ENCODE data around the gene OLIG1. TPM values are rescaled to one million over a fixed set of nuclear protein-coding genes. Genes with fewer than 3 reads are reported as not detected.

OLIG1 gene
- total RNA-seq, 1 experiment from 2014 or later = not detected

DNA sequence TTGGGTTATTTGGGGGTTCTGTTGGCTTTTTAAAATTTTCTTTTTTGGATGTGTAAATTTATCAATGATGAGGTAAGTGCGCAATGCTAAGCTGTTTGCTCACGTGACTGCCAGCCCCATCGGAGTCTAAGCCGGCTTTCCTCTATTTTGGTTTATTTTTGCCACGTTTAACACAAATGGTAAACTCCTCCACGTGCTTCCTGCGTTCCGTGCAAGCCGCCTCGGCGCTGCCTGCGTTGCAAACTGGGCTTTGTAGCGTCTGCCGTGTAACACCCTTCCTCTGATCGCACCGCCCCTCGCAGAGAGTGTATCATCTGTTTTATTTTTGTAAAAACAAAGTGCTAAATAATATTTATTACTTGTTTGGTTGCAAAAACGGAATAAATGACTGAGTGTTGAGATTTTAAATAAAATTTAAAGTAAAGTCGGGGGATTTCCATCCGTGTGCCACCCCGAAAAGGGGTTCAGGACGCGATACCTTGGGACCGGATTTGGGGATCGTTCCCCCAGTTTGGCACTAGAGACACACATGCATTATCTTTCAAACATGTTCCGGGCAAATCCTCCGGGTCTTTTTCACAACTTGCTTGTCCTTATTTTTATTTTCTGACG, 41.1 kb upstream of the OLIG1 start:
- H3K4me1 ChIP-seq (ENCODE audit: insufficient read depth, low read length) = no peaks in the 10 kb centered on the region
- H3K9ac ChIP-seq (ENCODE audit: low read length) = no peak overlapping the region
- no peaks in the 10 kb centered on the region for H4K20me1 ChIP-seq (ENCODE audit: low read length)
- no peaks in the 10 kb centered on the region for H3K36me3 ChIP-seq (ENCODE audit: low read depth, low read length)
- no peak overlapping the region for H2AFZ ChIP-seq (ENCODE audit: low read length)
- no peaks in the 10 kb centered on the region for H3K9me3 ChIP-seq (ENCODE audit: low read length)
- no peak overlapping the region for H3K27ac ChIP-seq (ENCODE audit: low read length)
- no peak overlapping the region for H3K4me3 ChIP-seq (ENCODE audit: low read length)
- H3K27me3 ChIP-seq (ENCODE audit: low read length) = peaks cover 71% of the 10 kb centered on the region
- POLR2A ChIA-PET (ENCODE audit: unreplicated experiment) = no interaction called here
- no peak for DNase-seq
- CTCF ChIA-PET = no interaction called here
- no peak overlapping the region for H3K4me2 ChIP-seq (ENCODE audit: low read length)
- no peak for ATAC-seq
- H3F3A ChIP-seq (ENCODE audit: low read length, unreplicated experiment) = no peaks in the 10 kb centered on the region
- H3K79me2 ChIP-seq (ENCODE audit: low read length) = no peaks in the 10 kb centered on the region
- intact Hi-C loops (cut with micrococcal nuclease) = no loop called here
- BruUV-seq (replicated peaks) = no TSS peak
- H3K9me2 ChIP-seq (replicated peaks; ENCODE audit: low read length) = no peaks in the 10 kb centered on the region
- TF ChIP-seq, protein P1, sequence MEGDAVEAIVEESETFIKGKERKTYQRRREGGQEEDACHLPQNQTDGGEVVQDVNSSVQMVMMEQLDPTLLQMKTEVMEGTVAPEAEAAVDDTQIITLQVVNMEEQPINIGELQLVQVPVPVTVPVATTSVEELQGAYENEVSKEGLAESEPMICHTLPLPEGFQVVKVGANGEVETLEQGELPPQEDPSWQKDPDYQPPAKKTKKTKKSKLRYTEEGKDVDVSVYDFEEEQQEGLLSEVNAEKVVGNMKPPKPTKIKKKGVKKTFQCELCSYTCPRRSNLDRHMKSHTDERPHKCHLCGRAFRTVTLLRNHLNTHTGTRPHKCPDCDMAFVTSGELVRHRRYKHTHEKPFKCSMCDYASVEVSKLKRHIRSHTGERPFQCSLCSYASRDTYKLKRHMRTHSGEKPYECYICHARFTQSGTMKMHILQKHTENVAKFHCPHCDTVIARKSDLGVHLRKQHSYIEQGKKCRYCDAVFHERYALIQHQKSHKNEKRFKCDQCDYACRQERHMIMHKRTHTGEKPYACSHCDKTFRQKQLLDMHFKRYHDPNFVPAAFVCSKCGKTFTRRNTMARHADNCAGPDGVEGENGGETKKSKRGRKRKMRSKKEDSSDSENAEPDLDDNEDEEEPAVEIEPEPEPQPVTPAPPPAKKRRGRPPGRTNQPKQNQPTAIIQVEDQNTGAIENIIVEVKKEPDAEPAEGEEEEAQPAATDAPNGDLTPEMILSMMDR (conservative IDR thresholded peaks at IDR 0.05; ENCODE audit: low read depth, low read length) = no peak
- TF ChIP-seq EZH2phosphoT487 (IDR thresholded peaks at IDR 0.05; ENCODE audit: borderline replicate concordance, low read length) = no peak

DNA sequence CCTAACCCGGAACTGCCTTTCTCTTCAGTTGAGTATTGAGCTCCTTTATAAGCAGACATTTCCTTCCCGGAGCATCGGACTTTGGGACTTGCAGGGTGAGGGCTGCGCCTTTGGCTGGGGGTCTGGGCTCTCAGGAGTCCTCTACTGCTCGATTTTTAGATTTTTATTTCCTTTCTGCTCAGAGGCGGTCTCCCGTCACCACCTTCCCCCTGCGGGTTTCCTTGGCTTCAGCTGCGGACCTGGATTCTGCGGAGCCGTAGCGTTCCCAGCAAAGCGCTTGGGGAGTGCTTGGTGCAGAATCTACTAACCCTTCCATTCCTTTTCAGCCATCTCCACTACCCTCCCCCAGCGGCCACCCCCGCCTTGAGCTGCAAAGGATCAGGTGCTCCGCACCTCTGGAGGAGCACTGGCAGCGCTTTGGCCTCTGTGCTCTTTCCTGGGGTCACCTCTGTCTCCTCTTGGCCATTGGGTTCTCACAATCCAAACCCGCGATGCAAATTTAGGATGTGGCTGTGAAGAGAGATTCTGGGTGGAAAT, 40.5 kb upstream of the OLIG1 start:
- no peak overlapping the region for H2AFZ ChIP-seq (ENCODE audit: low read length)
- intact Hi-C loops (cut with micrococcal nuclease) = no loop called here
- no peaks in the 10 kb centered on the region for H3K4me1 ChIP-seq (ENCODE audit: insufficient read depth, low read length)
- no peaks in the 10 kb centered on the region for H3K9me2 ChIP-seq (replicated peaks; ENCODE audit: low read length)
- CTCF ChIA-PET = no interaction called here
- DNase-seq = no peak
- no peaks in the 10 kb centered on the region for H3K36me3 ChIP-seq (ENCODE audit: low read depth, low read length)
- no peak overlapping the region for H3K4me3 ChIP-seq (ENCODE audit: low read length)
- TF ChIP-seq EZH2 (IDR thresholded peaks at IDR 0.05; ENCODE audit: low read length, unreplicated experiment) (no peak), EZH2phosphoT487 (IDR thresholded peaks at IDR 0.05; ENCODE audit: borderline replicate concordance, low read length) (no peak)
- TF ChIP-seq, protein P1 (conservative IDR thresholded peaks at IDR 0.05; ENCODE audit: low read depth, low read length) = no peak
- no TSS peak for BruUV-seq (replicated peaks)
- no peaks in the 10 kb centered on the region for H4K20me1 ChIP-seq (ENCODE audit: low read length)
- peaks cover 66% of the 10 kb centered on the region for H3K27me3 ChIP-seq (ENCODE audit: low read length)
- H3K27ac ChIP-seq (ENCODE audit: low read length) = no peak overlapping the region
- ATAC-seq = no peak
- no peaks in the 10 kb centered on the region for H3K9me3 ChIP-seq (ENCODE audit: low read length)
- H3K4me2 ChIP-seq (ENCODE audit: low read length) = no peak overlapping the region
- POLR2A ChIA-PET (ENCODE audit: unreplicated experiment) = no interaction called here
- no peak overlapping the region for H3K9ac ChIP-seq (ENCODE audit: low read length)
- H3K79me2 ChIP-seq (ENCODE audit: low read length) = no peaks in the 10 kb centered on the region
- no peaks in the 10 kb centered on the region for H3F3A ChIP-seq (ENCODE audit: low read length, unreplicated experiment)

DNA sequence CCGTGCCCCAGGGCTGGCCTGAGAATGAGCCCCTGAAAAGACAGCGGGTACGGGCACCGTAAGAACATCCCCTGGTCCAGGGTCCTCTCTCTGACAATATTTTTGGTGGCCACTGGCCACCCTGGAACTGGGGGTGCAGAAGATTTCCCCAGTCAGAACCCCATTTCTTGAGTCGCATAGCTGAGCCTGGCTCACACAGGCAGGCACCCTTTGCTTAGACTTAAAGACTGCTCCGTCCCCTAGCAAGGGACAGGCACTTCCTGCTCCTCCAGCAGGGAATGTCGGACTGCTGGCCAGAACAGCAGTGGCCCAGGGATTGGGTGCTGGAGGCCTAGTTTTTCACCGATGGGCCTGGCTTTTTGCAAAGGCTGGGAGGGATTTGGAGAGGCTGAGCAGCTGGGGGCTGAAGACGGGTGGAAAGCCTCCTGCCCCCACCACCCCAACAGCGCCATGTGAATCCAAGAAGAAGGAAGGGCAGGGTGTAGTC, 39.9 kb upstream of the OLIG1 start:
- DNase-seq (no peak), ATAC-seq (no peak)
- peaks cover 60% of the 10 kb centered on the region for H3K27me3 ChIP-seq (ENCODE audit: low read length)
- intact Hi-C loops (cut with micrococcal nuclease) = no loop called here
- CTCF ChIA-PET = no interaction called here
- no peaks in the 10 kb centered on the region for H3K9me3 ChIP-seq (ENCODE audit: low read length)
- no peak overlapping the region for H3K4me3 ChIP-seq (ENCODE audit: low read length)
- H4K20me1 ChIP-seq (ENCODE audit: low read length) = no peaks in the 10 kb centered on the region
- BruUV-seq (replicated peaks) = no TSS peak
- H3K27ac ChIP-seq (ENCODE audit: low read length) = no peak overlapping the region
- no peaks in the 10 kb centered on the region for H3K36me3 ChIP-seq (ENCODE audit: low read depth, low read length)
- H3F3A ChIP-seq (ENCODE audit: low read length, unreplicated experiment) = no peaks in the 10 kb centered on the region
- no peaks in the 10 kb centered on the region for H3K9me2 ChIP-seq (replicated peaks; ENCODE audit: low read length)
- H3K4me2 ChIP-seq (ENCODE audit: low read length) = no peak overlapping the region
- H3K9ac ChIP-seq (ENCODE audit: low read length) = no peak overlapping the region
- TF ChIP-seq EZH2phosphoT487 (IDR thresholded peaks at IDR 0.05; ENCODE audit: borderline replicate concordance, low read length) (no peak), EZH2 (IDR thresholded peaks at IDR 0.05; ENCODE audit: low read length, unreplicated experiment) (no peak)
- TF ChIP-seq, protein P1 (conservative IDR thresholded peaks at IDR 0.05; ENCODE audit: low read depth, low read length) = no peak
- no peak overlapping the region for H2AFZ ChIP-seq (ENCODE audit: low read length)
- POLR2A ChIA-PET (ENCODE audit: unreplicated experiment) = no interaction called here
- no peaks in the 10 kb centered on the region for H3K79me2 ChIP-seq (ENCODE audit: low read length)
- no peaks in the 10 kb centered on the region for H3K4me1 ChIP-seq (ENCODE audit: insufficient read depth, low read length)

Measured in PC-3 (cell line).